SK-N-SH treated with all-trans-retinoic acid at 6 μM for 48 hours (cell line): ENCODE results near the gene CHST5.

Experiments
- ATAC-seq: fragments of 200-7000 bp; cut with Tn5 transposase; 3 replicates; pipeline ENCODE4 v1.9.1; 2020; ENCODE audit warnings: mild to moderate bottlenecking, moderate library complexity
- ARNTL ChIP-seq: fragments of 450-650 bp; formaldehyde crosslinking; IDR thresholded peaks from 2 replicates; pipeline ENCODE4 v1.5.0; 2020; ENCODE audit warnings: low read depth, mild to moderate bottlenecking, moderate library complexity, borderline replicate concordance
- CREB5 ChIP-seq: fragments of 250-450 bp; sonication (Bioruptor Pico); IDR thresholded peaks from 2 replicates; pipeline ENCODE4 v1.5.1; 2020; ENCODE audit warnings: low read depth, mild to moderate bottlenecking, moderate library complexity
- CSDC2 ChIP-seq: fragments of 250-450 bp; sonication (Bioruptor Pico); IDR thresholded peaks from 2 replicates; pipeline ENCODE4 v1.5.0; 2020; ENCODE audit warnings: mild to moderate bottlenecking, moderate library complexity
- CSRNP3 ChIP-seq: fragments of 250-450 bp; sonication (Bioruptor Pico); IDR thresholded peaks from 2 replicates; pipeline ENCODE4 v1.5.1; 2021; ENCODE audit warnings: mild to moderate bottlenecking, moderate library complexity
- ESRRG ChIP-seq: fragments of 250-450 bp; sonication (Bioruptor Pico); IDR thresholded peaks from 2 replicates; pipeline ENCODE4 v1.6.1; 2021; ENCODE audit warnings: mild to moderate bottlenecking
- ISL1 ChIP-seq: fragments of 250-450 bp; sonication (Bioruptor Pico); IDR thresholded peaks from 2 replicates; pipeline ENCODE4 v2.1.2; 2022; ENCODE audit warnings: mild to moderate bottlenecking, moderate library complexity
- OSR1 ChIP-seq: fragments of 250-450 bp; sonication (Bioruptor Pico); IDR thresholded peaks from 2 replicates; pipeline ENCODE4 v1.8.0; 2022; ENCODE audit warnings: moderate library complexity, mild to moderate bottlenecking, inconsistent platforms
- PATZ1 ChIP-seq: fragments of 250-450 bp; sonication (Bioruptor Pico); IDR thresholded peaks from 2 replicates; pipeline ENCODE4 v1.8.0; 2020; ENCODE audit warnings: mild to moderate bottlenecking, moderate library complexity, borderline replicate concordance
- POU6F1 ChIP-seq: fragments of 250-450 bp; sonication (Bioruptor Pico); IDR thresholded peaks from 2 replicates; pipeline ENCODE4 v1.8.0; 2021; ENCODE audit warnings: low read depth, mild to moderate bottlenecking, moderate library complexity, borderline replicate concordance
- PPARA ChIP-seq: fragments of 250-450 bp; sonication (Bioruptor Pico); IDR thresholded peaks from 2 replicates; pipeline ENCODE4 v1.5.0; 2020; ENCODE audit warnings: mild to moderate bottlenecking, borderline replicate concordance
- RARB ChIP-seq: fragments of 250-450 bp; sonication (Bioruptor Pico); IDR thresholded peaks from 2 replicates; pipeline ENCODE4 v1.8.0; 2021; ENCODE audit warnings: mild to moderate bottlenecking, moderate library complexity
- SNAI2 ChIP-seq: fragments of 250-450 bp; sonication (Bioruptor Pico); IDR thresholded peaks from 2 replicates; pipeline ENCODE4 v1.5.0; 2020; ENCODE audit warnings: mild to moderate bottlenecking, moderate library complexity
- TCF4 ChIP-seq: fragments of 250-450 bp; sonication (Bioruptor Pico); IDR thresholded peaks from 2 replicates; pipeline ENCODE4 v1.8.0; 2021; ENCODE audit warnings: mild to moderate bottlenecking, moderate library complexity, borderline replicate concordance
- TOX ChIP-seq: fragments of 250-450 bp; sonication (Bioruptor Pico); IDR thresholded peaks from 2 replicates; pipeline ENCODE4 v1.8.0; 2021; ENCODE audit warnings: mild to moderate bottlenecking, moderate library complexity, borderline replicate concordance
- TSHZ2 ChIP-seq: fragments of 250-450 bp; sonication (Bioruptor Pico); IDR thresholded peaks from 2 replicates; pipeline ENCODE4 v1.5.0; 2020; ENCODE audit warnings: mild to moderate bottlenecking, moderate library complexity
- ZC3H10 ChIP-seq: fragments of 250-450 bp; sonication (Bioruptor Pico); IDR thresholded peaks from 2 replicates; pipeline ENCODE4 v1.5.1; 2021; ENCODE audit warnings: mild to moderate bottlenecking, moderate library complexity
- ZFP3 ChIP-seq: fragments of 250-450 bp; sonication (Bioruptor Pico); IDR thresholded peaks from 2 replicates; pipeline ENCODE4 v1.5.0; 2020; ENCODE audit warnings: mild to moderate bottlenecking, moderate library complexity
- ZFP30 ChIP-seq: fragments of 450-650 bp; formaldehyde crosslinking; IDR thresholded peaks from 2 replicates; pipeline ENCODE4 v1.5.0; 2022; ENCODE audit warnings: mild to moderate bottlenecking, moderate library complexity
- ZNF565 ChIP-seq: fragments of 450-650 bp; formaldehyde crosslinking; conservative IDR thresholded peaks from 2 replicates; pipeline ENCODE4 v1.5.0; 2020; ENCODE audit warnings: low read depth, mild to moderate bottlenecking, moderate library complexity
- ZNF70 ChIP-seq: fragments of 450-650 bp; formaldehyde crosslinking; IDR thresholded peaks from 2 replicates; pipeline ENCODE4 v1.5.0; 2020; ENCODE audit warnings: mild to moderate bottlenecking, moderate library complexity
- ZNF8 ChIP-seq: fragments of 450-650 bp; formaldehyde crosslinking; IDR thresholded peaks from 2 replicates; pipeline ENCODE4 v1.5.0; 2020; ENCODE audit warnings: mild to moderate bottlenecking, moderate library complexity

Gene CHST5

GRCh38 chr16:75535901-75536300 lies at the start of gene CHST5:
Gene CHST5 (minus strand): TSS chr16:75536108. CDS start chr16:75530384, 5,724 bp downstream.
- TF ChIP-seq TSHZ2 (CRISPR knock-in tag) = no peak
- no peak for TF ChIP-seq CREB5 (CRISPR knock-in tag)
- TF ChIP-seq CSDC2 (CRISPR knock-in tag) = no peak
- no peak for TF ChIP-seq ISL1 (CRISPR knock-in tag)
- no peak for TF ChIP-seq TCF4 (CRISPR knock-in tag)
- no peak for TF ChIP-seq OSR1
- no peak for TF ChIP-seq PATZ1 (CRISPR knock-in tag)
- TF ChIP-seq SNAI2 (CRISPR knock-in tag) = no peak
- TF ChIP-seq PPARA (CRISPR knock-in tag) = no peak
- TF ChIP-seq ZFP3 = no peak
- TF ChIP-seq, all 23 proteins: peak for 0
- ATAC-seq = no peak

- ATAC-seq = no peak
- no peak for TF ChIP-seq ZFP3
- no peak for TF ChIP-seq CSDC2 (CRISPR knock-in tag)
- no peak for TF ChIP-seq ARNTL (CRISPR knock-in tag)
- TF ChIP-seq PATZ1 (CRISPR knock-in tag) = no peak
- no peak for TF ChIP-seq SNAI2 (CRISPR knock-in tag)
- no peak for TF ChIP-seq RARB
- TF ChIP-seq ZNF70 (CRISPR knock-in tag) = no peak
- TF ChIP-seq CREB5 (CRISPR knock-in tag) = no peak
- TF ChIP-seq ISL1 (CRISPR knock-in tag) = no peak
- no peak for TF ChIP-seq ZNF8 (CRISPR knock-in tag)
- no peak for TF ChIP-seq POU6F1
- no peak for TF ChIP-seq ESRRG (CRISPR knock-in tag)
- no peak for TF ChIP-seq ZC3H10 (CRISPR knock-in tag)
- TF ChIP-seq CSRNP3 (CRISPR knock-in tag) = no peak
- no peak for TF ChIP-seq OSR1
- TF ChIP-seq ZNF565 (CRISPR knock-in tag) = no peak
- TF ChIP-seq TOX (CRISPR knock-in tag) = no peak
- no peak for TF ChIP-seq ZFP30
Measured at GRCh38 chr16:75584108-75584507, 48.2 kb upstream of the CHST5 start.
